ENCODE data around the gene PITX2.

DNA sequence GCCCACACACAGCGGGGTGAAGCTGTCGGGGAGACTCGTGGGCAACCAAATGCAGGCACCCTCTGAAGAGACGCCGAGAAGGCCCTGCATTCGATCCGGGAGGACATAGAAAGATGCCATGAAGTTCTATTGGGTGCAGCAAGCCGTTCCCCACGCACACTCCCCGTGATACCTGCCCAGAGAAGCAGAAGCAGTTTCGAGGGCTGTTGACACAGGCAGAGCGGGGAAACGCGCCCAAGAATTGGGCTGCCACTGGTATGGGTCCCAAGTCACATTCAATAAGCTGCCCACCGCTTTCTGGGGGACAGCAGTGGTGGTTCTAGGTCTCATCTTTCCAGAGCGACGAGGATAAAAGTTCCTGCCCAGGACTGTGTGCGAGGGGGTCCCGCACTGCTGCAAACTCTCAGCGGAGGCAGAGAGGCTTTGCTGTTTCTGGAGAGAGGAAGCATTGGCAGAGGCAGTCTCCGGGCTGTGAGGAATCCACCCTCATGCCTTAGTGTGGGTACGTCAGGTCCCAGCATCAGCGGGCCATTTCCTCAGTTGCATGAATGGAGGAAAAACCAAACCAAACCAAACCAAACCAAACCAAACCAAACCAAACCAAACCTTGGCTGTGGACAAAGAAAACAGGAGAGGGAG, 10.1 kb downstream of the PITX2 start:
- TF ChIP-seq CTCF (IDR thresholded peaks at IDR 0.05) (no peak), ZFX (IDR thresholded peaks at IDR 0.05; ENCODE audit: borderline replicate concordance) (no peak)
